GM19025 (cell line): ENCODE measurements around the gene CDK6.

Experiments
- ATAC-seq: cut with Tn5 transposase; IDR thresholded peaks from one replicate; pipeline ENCODE4 v1.9.1; 2021; ENCODE audit warnings: mild to moderate bottlenecking, low read depth, moderate library complexity; ENCODE audit not compliant: unreplicated experiment

Gene CDK6

DNA sequence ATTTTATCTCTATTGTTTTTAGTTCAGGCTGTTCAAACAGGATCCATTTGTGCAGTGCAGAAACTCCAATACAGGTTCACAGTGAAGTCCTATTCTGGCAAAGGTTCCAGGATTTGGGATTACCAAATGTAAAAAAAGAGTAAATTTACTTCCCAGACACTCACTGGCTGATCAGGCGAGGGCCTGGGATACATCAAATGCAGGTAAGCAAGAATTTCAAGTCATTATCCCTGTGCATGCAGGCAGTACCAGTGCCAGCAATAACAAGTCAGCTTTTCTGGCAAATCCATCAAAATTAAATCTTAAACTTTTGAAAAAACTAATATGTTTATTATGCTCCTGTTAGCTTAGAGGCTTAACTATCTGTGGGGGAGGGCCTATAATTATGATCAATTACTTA lies 6.3 kb downstream of the CDK6 start:
- no peak for ATAC-seq

DNA sequence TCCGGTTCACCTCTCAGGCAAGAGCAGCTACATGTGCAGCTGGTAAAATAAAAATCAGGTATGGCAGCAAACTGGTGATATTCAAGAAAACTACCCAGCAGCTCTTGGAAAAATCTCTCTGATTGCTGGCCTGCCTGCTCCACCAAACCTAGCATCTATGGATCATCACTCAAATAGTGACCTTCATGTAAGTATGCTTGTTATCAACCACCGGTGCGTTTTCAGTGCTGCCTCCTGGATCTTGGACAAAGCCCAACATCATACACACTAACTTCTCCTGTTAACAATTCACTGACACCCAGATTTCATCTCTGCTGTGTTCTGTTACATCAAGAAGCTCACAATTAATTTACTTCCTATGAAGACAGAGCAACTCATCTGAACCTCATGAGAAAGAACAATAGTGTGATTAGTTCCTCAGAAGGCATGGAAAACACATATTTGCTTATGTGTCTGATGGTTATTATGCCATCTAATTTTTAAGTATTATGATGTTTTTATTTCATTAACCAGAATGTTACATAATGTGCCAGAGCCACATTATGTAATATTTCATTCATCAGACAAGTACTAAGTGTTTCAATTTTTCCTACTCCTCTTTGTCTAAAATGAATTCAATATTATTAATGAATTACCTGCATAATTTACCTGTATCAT lies 8.8 kb downstream of the CDK6 start:
- ATAC-seq, result no peak

DNA sequence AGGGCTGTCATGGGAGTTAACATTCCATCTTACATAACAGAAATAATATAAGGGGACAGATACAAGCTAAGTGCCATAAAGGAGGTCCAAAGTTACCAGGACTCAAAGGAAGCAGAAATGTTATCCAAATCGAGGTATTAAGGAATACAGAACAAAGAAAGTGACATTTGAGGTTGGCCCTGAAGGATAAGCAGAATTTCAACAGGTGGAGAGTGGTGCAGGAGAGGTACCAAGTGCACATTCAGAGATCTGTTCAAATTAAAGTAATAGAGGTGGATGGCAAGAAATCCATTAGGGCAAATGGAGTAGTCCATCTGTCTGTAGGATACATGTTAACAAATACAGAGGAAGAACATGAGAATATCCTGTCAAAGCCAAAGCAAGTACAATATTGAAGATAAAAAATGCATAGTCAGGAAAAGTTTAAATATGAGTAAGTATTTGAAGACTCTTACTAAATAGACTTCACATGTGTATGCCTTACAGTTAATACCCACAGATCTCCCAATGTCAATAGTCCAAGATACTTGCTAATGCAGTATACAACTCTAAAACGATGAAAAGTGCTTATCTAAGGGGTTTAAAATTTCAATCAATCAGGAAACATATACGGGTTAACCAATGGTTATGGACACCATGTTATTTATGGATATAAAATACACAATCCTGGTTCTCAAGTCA lies 10.0 kb downstream of the CDK6 start:
- no peak for ATAC-seq

- ATAC-seq, result no peak
Measured at GRCh38 chr7:92824901-92825480, 11.4 kb downstream of the CDK6 start.

GRCh38 chr7:92824450-92824849 lies 11.9 kb downstream of the CDK6 start:
- ATAC-seq, result no peak

DNA sequence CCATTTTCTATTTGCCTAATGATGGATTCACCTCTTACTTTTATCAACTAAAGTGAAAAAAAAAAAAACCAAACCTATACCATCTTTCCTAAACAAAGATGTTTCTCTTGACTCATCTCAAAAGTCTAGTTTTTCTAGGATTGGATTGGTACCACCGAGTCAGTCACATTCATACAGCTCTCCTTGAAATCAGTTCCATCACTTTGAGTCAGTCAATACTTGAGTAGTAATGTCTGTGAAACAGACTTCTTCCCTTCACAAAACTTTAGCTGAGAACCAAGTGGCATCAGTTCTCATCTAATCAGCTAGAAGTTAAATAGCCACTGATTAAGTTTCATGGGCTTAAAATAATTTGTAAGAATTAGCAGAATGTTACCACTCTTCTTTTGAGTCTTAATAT lies 13.3 kb downstream of the CDK6 start:
- no peak for ATAC-seq

DNA sequence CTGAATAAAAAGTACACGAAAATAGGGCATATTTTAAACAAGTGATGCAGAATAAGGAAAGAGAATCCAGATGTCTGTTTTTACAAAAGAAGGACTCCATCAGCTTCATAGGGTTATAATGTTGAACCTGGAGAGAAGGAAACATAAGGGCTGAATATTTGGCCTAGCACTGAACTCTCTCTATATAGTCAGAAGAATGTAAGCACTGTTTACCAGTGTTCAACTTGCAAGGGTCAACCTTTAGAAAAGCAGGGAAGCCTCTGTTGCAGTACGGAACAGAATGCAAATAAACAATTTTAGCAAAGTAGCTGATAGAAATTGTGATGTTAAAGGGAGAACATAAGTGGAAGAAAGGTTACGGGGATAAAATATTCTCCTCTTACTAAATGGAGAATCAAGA lies 16.2 kb downstream of the CDK6 start:
- no peak for ATAC-seq

DNA sequence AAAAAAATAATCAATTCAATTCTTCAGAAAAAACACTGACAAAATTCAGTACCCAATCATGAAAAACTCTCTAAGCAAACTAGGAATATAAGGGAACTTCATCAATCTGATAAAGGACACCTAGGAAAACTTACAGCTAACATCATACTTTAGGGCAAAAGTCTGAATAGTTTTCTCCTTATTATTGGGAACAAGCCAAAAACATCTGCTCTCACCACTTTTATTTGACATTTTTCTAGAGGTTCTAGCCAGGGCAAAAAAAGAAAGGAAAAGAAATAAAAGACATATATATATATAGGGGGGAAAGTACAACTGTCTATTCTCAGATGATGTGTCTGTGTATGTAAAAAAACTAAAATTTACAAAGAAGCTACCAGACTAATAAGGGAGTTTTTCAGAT lies 19.0 kb downstream of the CDK6 start:
- ATAC-seq, result no peak

- ATAC-seq, result no peak
Measured at GRCh38 chr7:92815412-92815811, 21.0 kb downstream of the CDK6 start.

DNA sequence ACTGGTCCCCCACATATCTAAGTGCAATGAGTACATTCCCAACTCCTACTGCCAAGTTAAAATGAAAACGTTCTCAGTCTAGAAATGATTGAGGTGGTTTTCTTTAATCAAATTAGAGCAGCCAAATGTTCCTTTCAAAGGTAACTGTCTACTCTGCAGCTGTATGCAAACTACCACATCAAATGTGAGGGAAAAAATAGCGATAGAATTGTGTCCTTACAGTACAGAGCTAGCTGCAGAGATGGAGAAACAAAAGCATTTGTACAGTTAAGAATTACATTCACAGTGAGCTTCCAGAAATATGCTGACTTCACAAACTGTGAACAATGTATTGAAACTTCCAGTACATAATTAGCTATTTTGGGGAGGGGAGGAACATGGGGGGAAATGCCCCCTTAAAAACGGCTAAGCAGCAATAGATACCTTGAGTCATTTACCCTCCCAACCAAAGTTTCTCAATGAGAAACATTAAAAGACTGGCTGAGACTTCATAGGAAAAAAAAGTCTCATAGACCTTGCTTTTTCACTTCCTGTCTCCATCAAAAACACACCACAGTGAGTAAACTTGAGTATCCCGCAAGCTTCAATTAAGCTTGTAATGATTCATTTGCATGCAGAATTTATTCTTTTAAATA lies 22.9 kb downstream of the CDK6 start:
- ATAC-seq, result peak; percentile 48

DNA sequence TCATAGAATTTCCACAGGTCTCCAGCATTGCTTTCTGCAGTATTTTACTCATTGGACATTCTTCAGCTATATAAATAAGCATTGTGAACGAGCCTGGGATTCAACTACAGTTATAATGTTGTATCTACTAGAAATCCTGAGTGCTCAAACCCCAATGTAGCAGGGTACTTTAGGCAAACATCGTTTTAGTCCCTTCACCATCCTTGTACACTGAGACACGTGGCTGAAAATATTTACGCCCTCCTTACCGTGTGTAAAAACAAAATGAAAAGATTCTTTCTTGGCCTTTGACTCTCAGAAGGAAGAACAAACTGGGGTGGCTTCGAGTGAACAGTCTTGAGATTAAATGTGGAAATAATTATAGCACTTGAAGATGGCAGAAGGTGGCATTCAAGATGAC lies 25.2 kb downstream of the CDK6 start:
- ATAC-seq, result no peak

- ATAC-seq, result peak; percentile 69
Measured at GRCh38 chr7:92809760-92810573, 26.4 kb downstream of the CDK6 start.

DNA sequence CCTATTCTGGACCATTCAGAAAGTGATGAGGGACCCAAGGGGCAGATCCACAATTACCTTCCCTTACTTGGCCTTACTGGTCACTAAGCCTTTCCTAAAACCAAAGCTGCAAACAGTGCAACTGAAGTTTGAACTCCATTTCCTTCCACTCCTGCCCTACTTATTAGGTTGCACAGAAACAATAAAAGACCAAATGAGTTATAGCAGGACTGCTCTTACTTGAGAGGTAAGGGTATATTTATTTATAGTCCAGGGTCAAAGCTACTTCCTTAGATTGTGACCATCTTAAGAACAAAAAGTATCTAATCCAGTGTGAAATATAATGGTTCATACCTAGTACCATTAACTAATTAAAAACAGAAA lies 27.0 kb downstream of the CDK6 start:
- ATAC-seq, result peak; percentile 10

- no peak for ATAC-seq
Measured at GRCh38 chr7:92808635-92809034, 27.7 kb downstream of the CDK6 start.

GRCh38 chr7:92808006-92808405 lies 28.4 kb downstream of the CDK6 start:
- ATAC-seq, result no peak

DNA sequence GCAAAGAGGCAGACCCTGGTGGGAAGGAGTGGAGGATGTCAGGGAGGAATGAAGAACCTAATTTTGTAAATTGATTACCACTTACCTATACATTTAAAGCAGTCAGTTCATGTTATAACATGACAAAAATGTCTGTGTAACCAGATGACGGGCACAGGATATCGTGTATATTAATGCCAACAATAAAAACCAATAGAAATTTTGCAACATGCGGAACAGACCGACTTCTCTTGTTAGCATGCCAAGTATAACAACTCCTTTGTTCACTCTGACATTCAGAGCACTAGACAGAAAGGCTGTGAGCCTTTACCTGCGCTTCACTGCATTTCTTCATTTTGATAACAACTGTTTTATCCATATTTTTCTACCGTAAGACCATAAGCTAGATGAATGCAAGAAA lies 29.9 kb downstream of the CDK6 start:
- no peak for ATAC-seq

DNA sequence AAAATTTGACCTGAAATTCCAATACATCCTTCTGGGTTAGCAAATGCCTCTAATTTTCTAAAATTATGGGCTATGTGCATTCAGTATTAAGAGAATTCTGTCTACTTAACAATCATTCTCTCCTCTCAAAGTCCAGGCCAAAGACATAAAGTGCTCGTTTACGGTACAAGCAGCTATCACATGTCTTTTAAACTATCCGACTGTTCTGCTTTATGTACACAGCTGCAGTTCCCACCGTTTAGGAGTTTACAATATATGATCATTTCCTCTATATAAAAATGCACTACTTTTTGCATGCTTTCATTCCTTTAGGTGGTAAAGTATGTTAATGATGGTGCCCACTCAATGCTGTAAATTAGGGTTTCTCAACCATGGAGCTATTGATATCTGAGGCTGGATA lies 34.0 kb downstream of the CDK6 start:
- no peak for ATAC-seq

DNA sequence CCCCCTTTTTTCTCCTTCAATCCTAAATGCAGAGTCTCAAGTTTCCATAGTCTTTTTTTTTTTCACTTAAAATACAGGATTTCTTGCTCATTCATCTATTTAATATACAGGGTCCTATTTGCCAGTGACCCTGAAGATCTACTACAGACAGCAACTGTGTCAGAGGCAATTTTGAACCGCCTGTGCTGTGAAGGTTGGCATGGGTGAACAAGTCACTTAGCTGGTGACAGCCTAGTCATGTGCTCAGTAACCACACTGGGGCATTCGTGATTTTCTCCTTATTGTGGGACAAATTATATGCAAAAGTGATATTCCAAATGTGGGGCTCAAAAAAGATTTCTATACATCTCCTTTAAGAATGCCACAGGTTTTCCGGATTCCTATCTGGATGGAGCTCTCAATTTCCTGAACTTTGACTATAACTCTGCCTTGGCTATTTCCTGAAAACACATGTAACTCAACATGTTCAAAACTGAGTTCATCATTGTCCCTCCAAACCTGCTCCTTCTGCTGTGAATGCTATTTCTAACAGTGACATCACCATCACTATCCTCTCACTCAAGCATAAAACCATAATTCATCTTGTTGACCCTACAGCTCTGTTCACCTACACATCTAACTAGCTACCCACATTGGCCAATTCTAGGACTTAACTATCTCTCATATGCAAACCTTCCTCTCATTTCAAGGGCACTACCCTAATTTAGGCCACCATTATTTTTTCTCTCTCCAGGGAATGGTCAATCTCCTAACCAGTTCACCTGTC lies 36.7 kb downstream of the CDK6 start:
- no peak for ATAC-seq

DNA sequence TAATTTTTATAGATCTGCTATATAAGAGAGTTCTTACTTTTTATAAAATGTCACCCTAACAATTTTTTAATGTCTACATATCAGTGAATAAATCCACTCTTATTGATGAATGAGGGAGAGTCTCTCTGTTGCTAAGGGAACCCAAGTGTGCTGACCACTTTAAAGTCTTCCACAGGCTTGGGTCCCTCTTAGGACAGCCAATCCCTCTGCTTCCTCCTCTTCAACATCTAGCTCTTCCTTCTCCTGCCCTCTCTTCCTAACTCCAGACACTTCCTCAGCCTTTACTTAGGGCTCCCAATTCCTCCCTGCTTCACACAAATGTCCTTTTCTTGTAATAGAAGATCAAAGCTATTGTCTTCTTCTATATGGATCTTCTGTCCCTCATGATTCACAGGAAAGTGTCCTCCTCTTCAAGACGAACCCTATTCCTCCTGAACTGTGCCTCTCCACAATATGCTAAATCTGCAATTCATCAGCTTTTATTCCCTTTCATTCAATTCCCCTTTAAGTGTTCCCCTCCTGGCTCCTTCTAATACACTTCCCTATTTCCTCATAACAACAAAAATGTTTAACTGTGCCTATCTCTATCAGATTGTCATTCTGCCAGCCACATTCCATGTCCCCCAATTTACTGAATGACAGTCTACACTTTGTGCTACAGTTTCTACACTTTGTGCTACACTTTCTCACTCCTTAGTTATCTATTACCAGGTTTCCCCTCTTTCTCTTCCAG lies 37.7 kb downstream of the CDK6 start:
- no peak for ATAC-seq

DNA sequence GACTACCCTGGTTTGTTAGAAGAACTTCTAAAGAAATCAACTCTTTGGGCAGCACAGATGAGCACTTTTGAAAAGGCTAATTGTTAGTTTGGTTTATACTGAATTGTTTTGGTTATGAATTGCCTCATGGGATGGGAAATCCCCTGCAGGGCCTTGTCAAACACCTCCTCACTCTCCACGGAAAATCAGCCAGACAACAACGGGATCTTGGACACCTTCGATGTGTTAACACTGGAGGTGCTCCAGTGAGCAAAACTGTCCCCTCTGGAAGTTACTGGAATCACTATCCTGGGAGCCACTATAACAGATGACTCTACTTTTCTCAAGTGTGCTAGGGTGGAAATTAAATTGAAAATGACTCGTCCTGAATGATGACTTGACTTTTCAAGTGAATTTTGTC lies 38.7 kb downstream of the CDK6 start:
- ATAC-seq, result peak; percentile 47
